ENCODE measurements around the gene CAV1.

Gene CAV1

DNA sequence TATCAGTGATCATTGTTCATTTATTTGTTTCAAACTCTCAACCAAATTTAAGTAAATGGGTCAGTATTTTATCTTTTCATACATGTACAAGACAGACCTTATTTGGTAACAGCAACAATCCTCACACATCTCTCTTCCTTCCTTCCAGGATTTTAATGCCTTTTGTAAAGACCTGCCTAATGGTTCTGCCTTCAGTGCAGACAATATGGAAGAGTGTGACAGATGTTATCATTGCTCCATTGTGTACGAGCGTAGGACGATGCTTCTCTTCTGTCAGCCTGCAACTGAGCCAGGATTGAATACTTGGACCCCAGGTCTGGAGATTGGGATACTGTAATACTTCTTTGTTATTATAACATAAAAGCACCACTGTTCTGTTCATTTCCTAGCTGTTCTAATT lies 19.0 kb upstream of the CAV1 start:
- TF ChIP-seq, protein P1, sequence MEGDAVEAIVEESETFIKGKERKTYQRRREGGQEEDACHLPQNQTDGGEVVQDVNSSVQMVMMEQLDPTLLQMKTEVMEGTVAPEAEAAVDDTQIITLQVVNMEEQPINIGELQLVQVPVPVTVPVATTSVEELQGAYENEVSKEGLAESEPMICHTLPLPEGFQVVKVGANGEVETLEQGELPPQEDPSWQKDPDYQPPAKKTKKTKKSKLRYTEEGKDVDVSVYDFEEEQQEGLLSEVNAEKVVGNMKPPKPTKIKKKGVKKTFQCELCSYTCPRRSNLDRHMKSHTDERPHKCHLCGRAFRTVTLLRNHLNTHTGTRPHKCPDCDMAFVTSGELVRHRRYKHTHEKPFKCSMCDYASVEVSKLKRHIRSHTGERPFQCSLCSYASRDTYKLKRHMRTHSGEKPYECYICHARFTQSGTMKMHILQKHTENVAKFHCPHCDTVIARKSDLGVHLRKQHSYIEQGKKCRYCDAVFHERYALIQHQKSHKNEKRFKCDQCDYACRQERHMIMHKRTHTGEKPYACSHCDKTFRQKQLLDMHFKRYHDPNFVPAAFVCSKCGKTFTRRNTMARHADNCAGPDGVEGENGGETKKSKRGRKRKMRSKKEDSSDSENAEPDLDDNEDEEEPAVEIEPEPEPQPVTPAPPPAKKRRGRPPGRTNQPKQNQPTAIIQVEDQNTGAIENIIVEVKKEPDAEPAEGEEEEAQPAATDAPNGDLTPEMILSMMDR (conservative IDR thresholded peaks at IDR 0.05), result no peak
- H3K27ac ChIP-seq, result no peak overlapping the region

DNA sequence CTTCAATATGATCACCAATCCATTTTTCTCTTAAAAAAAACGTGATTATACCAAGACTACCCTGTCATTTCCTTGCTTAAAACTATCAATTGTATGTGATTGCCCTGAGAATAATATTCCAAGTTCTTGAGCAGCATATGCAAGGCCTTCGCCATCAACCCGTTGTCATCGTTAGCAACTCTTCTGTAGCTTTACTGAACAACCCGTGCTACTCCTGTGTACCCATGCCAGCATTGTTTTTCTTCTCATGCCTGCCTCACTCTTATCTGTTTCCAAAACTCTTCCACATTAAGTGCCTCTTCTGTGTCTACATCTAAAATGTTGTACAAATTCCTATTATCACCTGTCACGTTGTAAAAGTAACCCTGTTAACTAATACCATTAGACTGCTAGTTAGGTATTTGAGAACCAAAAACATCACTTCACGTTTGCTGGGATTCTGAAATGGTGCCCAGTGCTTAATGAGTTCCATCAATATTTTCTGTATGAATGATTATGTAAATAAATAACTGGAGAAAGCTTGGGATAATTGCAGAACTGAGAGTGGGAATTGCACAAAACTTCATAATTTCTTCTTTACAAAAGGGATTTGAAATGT lies 14.8 kb upstream of the CAV1 start:
- H3K27ac ChIP-seq, result no peak overlapping the region
- TF ChIP-seq, protein P1 (conservative IDR thresholded peaks at IDR 0.05), result no peak

DNA sequence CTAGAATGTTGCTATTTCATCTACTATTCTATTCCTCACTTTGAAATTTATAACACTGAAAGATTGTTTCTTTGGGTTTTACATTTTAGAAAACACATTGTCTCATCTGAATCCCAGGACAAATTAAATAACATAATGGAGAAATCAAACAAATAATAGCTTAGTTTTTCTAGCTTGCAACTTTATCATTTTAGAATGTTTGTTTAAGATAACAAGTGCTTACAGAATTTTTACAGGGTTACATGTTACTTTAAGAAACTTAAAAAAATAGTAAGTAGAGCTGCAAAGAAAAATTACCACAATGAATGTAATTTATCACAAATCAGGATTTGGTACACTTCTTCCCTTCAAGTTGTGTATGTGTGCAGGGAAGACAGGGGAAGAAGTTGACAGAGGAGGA lies 14.0 kb upstream of the CAV1 start:
- TF ChIP-seq, protein P1 (conservative IDR thresholded peaks at IDR 0.05), result no peak
- H3K27ac ChIP-seq, result no peak overlapping the region

DNA sequence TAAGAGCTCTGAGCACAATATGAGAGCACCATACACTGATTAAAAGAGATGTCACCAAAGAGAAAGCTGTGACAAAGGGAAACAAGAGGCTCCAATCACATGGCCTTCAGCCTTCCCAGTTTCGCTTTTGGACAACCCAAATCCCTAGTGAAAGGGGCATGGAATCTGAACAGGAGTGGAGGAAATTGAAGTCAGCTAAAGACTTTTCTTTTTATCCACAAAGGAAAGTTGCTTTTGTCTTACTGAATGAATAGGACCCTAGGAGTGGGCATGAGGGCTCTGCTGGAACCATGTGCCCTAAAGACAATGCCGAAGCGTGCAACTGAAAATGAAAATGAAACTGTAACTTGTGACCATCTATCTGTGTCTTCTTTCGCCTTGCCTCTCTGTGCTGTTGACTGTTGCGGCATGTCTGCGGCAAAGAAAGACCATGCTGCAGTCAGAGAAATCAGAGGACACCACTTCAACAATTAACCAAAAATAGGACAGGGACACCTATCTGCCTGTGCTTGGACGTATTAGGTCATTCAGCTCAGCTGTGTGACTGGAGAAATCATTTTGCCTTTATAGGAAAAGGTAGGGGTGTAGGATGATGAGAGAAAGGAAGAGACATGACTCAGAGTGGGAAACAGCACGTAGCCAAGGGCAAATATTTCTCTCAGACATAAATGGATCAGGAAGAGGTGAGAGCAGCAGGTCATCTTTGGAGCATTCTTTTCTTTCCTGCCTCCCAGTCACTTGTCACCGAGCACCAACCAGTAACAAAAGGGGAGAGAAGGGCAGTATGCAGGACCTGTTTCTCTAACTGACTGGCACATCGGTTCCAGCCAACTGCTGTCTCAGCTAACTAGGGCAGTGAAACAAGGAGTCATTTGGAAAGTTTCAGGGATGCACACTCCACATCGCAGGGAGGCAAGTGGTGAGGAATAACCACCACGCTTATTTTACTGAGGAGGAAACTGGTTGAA lies 13.0 kb upstream of the CAV1 start:
- no peak overlapping the region for H3K27ac ChIP-seq
- TF ChIP-seq, protein P1 (conservative IDR thresholded peaks at IDR 0.05), result no peak

DNA sequence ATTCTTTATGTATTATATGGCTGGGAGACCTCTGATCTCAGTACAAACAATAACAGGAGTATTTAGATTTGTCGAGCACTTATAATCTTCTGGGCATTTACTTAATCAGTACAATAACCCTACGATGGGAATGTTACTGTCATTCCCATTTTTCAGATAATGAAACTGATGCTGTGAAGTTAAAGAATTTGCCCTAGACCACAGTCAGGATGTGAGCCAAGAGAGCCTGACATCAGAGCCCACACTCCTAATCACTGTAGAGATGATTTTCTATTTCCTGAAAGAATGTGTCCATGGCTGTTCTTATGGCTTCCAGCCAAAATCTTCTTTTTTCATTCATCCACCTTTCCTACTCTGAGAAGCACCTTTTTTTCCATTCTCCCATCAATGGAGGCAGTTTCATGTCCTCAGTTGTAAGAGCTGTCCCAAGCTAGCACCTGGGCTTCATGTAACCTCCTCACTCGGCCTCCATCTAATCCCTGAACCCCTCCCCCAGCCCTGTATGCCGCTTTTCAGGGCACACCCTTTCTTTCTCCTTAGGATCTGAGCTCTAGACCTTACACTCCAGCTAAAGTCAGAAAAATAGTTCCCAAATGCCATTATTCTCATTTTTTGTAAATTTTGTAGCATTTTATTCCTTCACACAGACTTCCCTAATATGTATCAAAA lies 12.2 kb upstream of the CAV1 start:
- TF ChIP-seq, protein P1 (conservative IDR thresholded peaks at IDR 0.05), result no peak
- H3K27ac ChIP-seq, result no peak overlapping the region

DNA sequence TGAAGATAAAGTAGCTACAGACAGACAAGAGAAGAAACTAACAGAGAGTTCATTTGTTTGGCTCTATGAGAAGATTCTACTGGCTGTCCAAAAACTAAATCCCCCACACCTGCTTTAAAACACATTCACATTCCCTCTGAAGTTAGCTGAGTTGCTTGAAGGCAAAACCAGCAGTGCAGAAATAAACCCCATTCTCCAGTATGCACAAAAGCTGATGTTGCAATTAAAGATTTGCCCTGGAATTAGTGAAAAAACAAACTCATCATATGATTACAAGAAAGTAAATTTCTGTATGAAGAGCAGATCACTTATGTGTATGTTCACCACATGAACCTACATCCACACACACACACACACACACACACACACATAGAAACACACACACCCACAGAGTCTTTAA lies 9.3 kb upstream of the CAV1 start:
- TF ChIP-seq, protein P1 (conservative IDR thresholded peaks at IDR 0.05), result no peak
- no peak overlapping the region for H3K27ac ChIP-seq

DNA sequence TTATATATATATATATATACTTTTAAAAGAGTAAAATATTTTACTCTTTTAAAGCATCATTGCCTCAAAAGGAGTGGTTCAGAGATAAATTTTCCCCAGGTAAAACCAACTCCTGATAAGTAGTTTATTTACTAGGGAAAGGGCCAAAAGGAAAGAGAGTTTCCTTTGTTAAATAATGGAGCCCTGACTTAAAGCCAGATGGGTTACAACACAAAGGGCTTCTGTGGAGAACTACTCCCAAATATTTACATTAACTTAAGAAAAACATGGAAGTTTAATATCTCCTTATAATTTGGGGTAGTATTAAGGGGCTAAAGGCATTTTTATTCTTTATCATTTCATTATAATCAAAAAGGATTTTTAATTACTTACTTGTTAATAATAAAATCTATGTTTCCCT lies 8.5 kb upstream of the CAV1 start:
- H3K27ac ChIP-seq, result no peak overlapping the region

More for the DNA sequence above, 8.5 kb upstream of the CAV1 start:
- TF ChIP-seq, protein P1 (conservative IDR thresholded peaks at IDR 0.05), result no peak
